ENCODE measurements around the gene ST8SIA2.

The ST8SIA2 gene

DNA sequence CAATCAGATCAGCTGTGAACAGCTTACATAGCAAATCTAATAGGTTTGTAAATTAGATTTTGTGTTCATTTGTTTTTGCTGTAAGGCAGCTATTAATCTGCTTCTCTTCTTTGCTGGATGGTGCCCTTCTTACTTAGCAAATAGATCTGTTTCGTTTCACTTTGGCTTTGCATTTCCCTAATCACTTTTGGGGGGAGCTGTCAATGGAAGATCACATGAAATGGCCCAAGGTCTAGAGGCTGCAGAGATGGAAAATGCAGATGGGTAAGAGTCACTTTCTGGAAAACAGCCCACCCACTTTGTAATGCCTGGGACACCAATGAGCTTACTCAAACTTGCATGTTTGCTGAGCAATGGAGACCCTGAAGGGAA, 36.4 kb downstream of the ST8SIA2 start:
- Histone ChIP-seq H3K9me3 (ENCODE audit: control insufficient read depth, insufficient read depth, low read depth, low read length) (no peaks in the 10 kb centered on the region), H3K36me3 (ENCODE audit: control insufficient read depth in 2 of 2, insufficient read depth in 1 of 2, low read length in 2 of 2) (no peaks in the 10 kb centered on the region), H3K4me1 (ENCODE audit: control insufficient read depth, insufficient read depth, low read length) (no peaks in the 10 kb centered on the region), H3K27ac (ENCODE audit: extremely low read depth, low read depth, low read length) (no peak overlapping the region), H3K4me3 (ENCODE audit: low read depth, low read length) (no peak overlapping the region)
- POLR2A ChIA-PET: no interaction called here
- CTCF ChIA-PET: no interaction called here
- TF ChIP-seq RBAK (tag by site-specific recombination; IDR thresholded peaks at IDR 0.05) (no peak), ZNF324 (tag by site-specific recombination; IDR thresholded peaks at IDR 0.05) (no peak), SALL2 (tag by site-specific recombination; IDR thresholded peaks at IDR 0.05; ENCODE audit: borderline replicate concordance) (no peak), ZNF2 (tag by site-specific recombination; IDR thresholded peaks at IDR 0.05) (no peak), ZNF214 (tag by site-specific recombination; IDR thresholded peaks at IDR 0.05; ENCODE audit: borderline replicate concordance) (no peak), ZNF221 (tag by site-specific recombination; IDR thresholded peaks at IDR 0.05; ENCODE audit: borderline replicate concordance) (no peak), ZNF530 (tag by site-specific recombination; IDR thresholded peaks at IDR 0.05; ENCODE audit: low read depth) (no peak), GFI1B (tag by site-specific recombination; IDR thresholded peaks at IDR 0.05) (no peak), KLF16 (tag by site-specific recombination; IDR thresholded peaks at IDR 0.05) (no peak)

DNA sequence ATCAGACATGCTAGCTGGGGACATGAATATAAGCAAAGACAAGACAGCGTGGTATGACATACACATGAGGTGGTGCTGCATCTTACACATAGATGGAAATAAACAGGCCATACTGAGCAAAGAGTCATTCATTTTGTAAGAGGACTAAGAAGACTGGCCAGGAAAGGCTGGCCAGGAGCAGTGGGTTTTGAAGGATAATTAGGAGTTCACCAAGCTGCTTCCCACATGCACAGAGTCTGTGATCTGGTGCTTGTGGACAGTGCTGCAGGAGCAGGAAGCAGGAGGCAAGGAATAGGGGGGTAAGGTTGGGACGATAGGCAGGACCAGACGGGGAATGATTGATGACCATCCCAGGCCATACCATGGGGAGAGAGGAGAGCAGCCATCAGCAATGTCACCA, 41.5 kb downstream of the ST8SIA2 start:
- H3K9me3 ChIP-seq (ENCODE audit: control insufficient read depth, insufficient read depth, low read depth, low read length): no peaks in the 10 kb centered on the region
- no peaks in the 10 kb centered on the region for H3K4me1 ChIP-seq (ENCODE audit: control insufficient read depth, insufficient read depth, low read length)
- ChIA-PET POLR2A (no interaction called here), CTCF (interaction anchor here (0.6 kb wide), 1 partner anchor 33 kb away, joined by 3 read pairs; no protein-coding TSS in a partner anchor)
- no peak overlapping the region for H3K27ac ChIP-seq (ENCODE audit: extremely low read depth, low read depth, low read length)
- no peak overlapping the region for H3K4me3 ChIP-seq (ENCODE audit: low read depth, low read length)
- H3K36me3 ChIP-seq (ENCODE audit: control insufficient read depth in 2 of 2, insufficient read depth in 1 of 2, low read length in 2 of 2): no peaks in the 10 kb centered on the region
- TF ChIP-seq ZNF664 (tag by site-specific recombination; IDR thresholded peaks at IDR 0.05) (no peak), ZFP3 (tag by site-specific recombination; IDR thresholded peaks at IDR 0.05; ENCODE audit: low read depth) (peak; percentile 63)

DNA sequence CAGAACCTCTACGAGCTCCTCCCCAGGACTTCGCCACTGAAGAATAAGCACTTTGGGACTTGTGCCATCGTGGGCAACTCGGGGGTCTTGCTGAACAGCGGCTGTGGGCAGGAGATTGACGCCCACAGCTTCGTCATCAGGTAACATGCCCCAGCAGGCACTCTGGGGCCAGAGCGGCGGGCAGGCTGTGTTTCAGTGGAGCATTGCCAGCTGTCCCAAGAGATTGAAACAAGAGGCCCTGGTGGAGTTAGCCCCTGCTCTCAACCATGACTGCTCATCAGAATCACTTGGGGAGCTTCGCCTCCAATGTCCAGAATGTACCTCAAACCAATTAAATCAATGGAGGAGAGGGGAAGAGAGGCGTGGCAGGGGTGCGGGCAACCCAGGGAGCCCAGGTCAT, 44.8 kb downstream of the ST8SIA2 start:
- H3K4me3 ChIP-seq (ENCODE audit: low read depth, low read length): no peak overlapping the region
- ChIA-PET POLR2A (no interaction called here), CTCF (no interaction called here)

More for the DNA sequence above, 44.8 kb downstream of the ST8SIA2 start:
- Histone ChIP-seq H3K4me1 (ENCODE audit: control insufficient read depth, insufficient read depth, low read length) (no peaks in the 10 kb centered on the region), H3K36me3 (ENCODE audit: control insufficient read depth in 2 of 2, insufficient read depth in 1 of 2, low read length in 2 of 2) (no peaks in the 10 kb centered on the region), H3K27ac (ENCODE audit: extremely low read depth, low read depth, low read length) (no peak overlapping the region), H3K9me3 (ENCODE audit: control insufficient read depth, insufficient read depth, low read depth, low read length) (no peaks in the 10 kb centered on the region)
- TF ChIP-seq, protein P1, sequence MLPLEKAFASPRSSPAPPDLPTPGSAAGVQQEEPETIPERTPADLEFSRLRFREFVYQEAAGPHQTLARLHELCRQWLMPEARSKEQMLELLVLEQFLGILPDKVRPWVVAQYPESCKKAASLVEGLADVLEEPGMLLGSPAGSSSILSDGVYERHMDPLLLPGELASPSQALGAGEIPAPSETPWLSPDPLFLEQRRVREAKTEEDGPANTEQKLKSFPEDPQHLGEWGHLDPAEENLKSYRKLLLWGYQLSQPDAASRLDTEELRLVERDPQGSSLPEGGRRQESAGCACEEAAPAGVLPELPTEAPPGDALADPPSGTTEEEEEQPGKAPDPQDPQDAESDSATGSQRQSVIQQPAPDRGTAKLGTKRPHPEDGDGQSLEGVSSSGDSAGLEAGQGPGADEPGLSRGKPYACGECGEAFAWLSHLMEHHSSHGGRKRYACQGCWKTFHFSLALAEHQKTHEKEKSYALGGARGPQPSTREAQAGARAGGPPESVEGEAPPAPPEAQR (tag by site-specific recombination; IDR thresholded peaks at IDR 0.05): no peak
- no peak for TF ChIP-seq ZNF658 (tag by site-specific recombination; IDR thresholded peaks at IDR 0.05)
- TF ChIP-seq, protein P2, sequence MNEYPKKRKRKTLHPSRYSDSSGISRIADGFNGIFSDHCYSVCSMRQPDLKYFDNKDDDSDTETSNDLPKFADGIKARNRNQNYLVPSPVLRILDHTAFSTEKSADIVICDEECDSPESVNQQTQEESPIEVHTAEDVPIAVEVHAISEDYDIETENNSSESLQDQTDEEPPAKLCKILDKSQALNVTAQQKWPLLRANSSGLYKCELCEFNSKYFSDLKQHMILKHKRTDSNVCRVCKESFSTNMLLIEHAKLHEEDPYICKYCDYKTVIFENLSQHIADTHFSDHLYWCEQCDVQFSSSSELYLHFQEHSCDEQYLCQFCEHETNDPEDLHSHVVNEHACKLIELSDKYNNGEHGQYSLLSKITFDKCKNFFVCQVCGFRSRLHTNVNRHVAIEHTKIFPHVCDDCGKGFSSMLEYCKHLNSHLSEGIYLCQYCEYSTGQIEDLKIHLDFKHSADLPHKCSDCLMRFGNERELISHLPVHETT (tag by site-specific recombination; IDR thresholded peaks at IDR 0.05): no peak
- TF ChIP-seq ZNF670 (tag by site-specific recombination; IDR thresholded peaks at IDR 0.05; ENCODE audit: low read depth): no peak
- TF ChIP-seq SP7 (tag by site-specific recombination; IDR thresholded peaks at IDR 0.05): no peak
- no peak for TF ChIP-seq IKZF3 (tag by site-specific recombination; IDR thresholded peaks at IDR 0.05)
- TF ChIP-seq ZNF785 (tag by site-specific recombination; IDR thresholded peaks at IDR 0.05): no peak
- TF ChIP-seq ZNF391 (tag by site-specific recombination; IDR thresholded peaks at IDR 0.05; ENCODE audit: borderline replicate concordance, low read depth): no peak
- no peak for TF ChIP-seq SALL2 (tag by site-specific recombination; IDR thresholded peaks at IDR 0.05; ENCODE audit: borderline replicate concordance)
- TF ChIP-seq, protein P3, sequence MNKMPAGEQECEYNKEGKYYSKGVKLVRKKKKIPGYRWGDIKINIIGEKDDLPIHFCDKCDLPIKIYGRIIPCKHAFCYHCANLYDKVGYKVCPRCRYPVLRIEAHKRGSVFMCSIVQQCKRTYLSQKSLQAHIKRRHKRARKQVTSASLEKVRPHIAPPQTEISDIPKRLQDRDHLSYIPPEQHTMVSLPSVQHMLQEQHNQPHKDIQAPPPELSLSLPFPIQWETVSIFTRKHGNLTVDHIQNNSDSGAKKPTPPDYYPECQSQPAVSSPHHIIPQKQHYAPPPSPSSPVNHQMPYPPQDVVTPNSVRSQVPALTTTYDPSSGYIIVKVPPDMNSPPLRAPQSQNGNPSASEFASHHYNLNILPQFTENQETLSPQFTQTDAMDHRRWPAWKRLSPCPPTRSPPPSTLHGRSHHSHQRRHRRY (tag by site-specific recombination; IDR thresholded peaks at IDR 0.05): no peak
- no peak for TF ChIP-seq ZNF146 (tag by site-specific recombination; IDR thresholded peaks at IDR 0.05)
- TF ChIP-seq GLIS1 (tag by site-specific recombination; IDR thresholded peaks at IDR 0.05): no peak
- TF ChIP-seq ZNF510 (tag by site-specific recombination; IDR thresholded peaks at IDR 0.05; ENCODE audit: insufficient replicate concordance): no peak
- no peak for TF ChIP-seq ZNF473 (tag by site-specific recombination; IDR thresholded peaks at IDR 0.05)
- no peak for TF ChIP-seq ZNF530 (tag by site-specific recombination; IDR thresholded peaks at IDR 0.05; ENCODE audit: low read depth)
